Suprapubic skin (tissue), 4 donors: Measurements from ENCODE around the gene PPIF. TPM values are rescaled to one million over a fixed set of nuclear protein-coding genes. Genes with fewer than 3 reads are reported as not detected.
A peak's percentile ranks its signal among the peaks of the same experiment; 100 is the strongest.

Experiments used
- DNase-seq, 2 donors: peaks; one replicate each; pipeline ENCODE4 v3.0.0-alpha.2; 2019; ENCODE audit warnings: low spot score in 2 of 2
- H3K27ac ChIP-seq: fragments of 200-600 bp; sonication (generic); one replicate; pipeline ENCODE4 v1.5.1; 2019
- H3K27me3 ChIP-seq: fragments of 200-600 bp; sonication (generic); one replicate; pipeline ENCODE4 v1.5.1; 2019
- H3K36me3 ChIP-seq: fragments of 200-600 bp; sonication (generic); one replicate; pipeline ENCODE4 v1.5.1; 2019
- H3K4me1 ChIP-seq: fragments of 200-600 bp; sonication (generic); one replicate; pipeline ENCODE4 v1.5.1; 2019
- H3K4me3 ChIP-seq: fragments of 200-600 bp; sonication (generic); one replicate; pipeline ENCODE4 v1.5.1; 2019; ENCODE audit warnings: mild to moderate bottlenecking
- H3K9me3 ChIP-seq: fragments of 200-600 bp; sonication (generic); one replicate; pipeline ENCODE4 v1.5.1; 2019
- EP300 ChIP-seq: sonication (generic); formaldehyde crosslinking; IDR thresholded peaks from one replicate; pipeline ENCODE4 v1.6.1; 2017; ENCODE audit warnings: antibody characterized with exemption
- POLR2A ChIP-seq, 2 donors: fragments of 450-650 bp; IDR thresholded peaks; one replicate each; pipeline ENCODE4 v1.6.1; 2017; ENCODE audit warnings: antibody characterized with exemption in 2 of 2, mild to moderate bottlenecking in 2 of 2, moderate library complexity in 2 of 2
- POLR2AphosphoS5 ChIP-seq, 3 donors: sonication (generic); formaldehyde crosslinking; IDR thresholded peaks; one replicate each; pipeline ENCODE4 v1.6.1; 2017; ENCODE audit warnings: antibody characterized with exemption in 3 of 3
- WGBS: methylation state at CpG from one replicate; pipeline ENCODE4 v1.1.5; 2018; 5-methylcytosine and 5-hydroxymethylcytosine counted together
- total RNA-seq, 4 donors: library from RNA; depleted of rRNA; stranded (reverse); fragments of >200 nt; gene quantifications; one replicate each; pipeline ENCODE4 v1.1.0, GENCODE V29; 2016
- TF ChIP-seq, protein P1 (sequence below), 2 donors: fragments of 200-600 bp in 1 of 2; fragments of 450-650 bp in 1 of 2; sonication (generic) in 1 of 2; IDR thresholded peaks; one replicate each; pipeline ENCODE4 v1.5.1; 2016 to 2019; ENCODE audit warnings: antibody characterized with exemption in 2 of 2, mild to moderate bottlenecking in 1 of 2, moderate library complexity in 1 of 2

PPIF gene
- total RNA-seq, 4 donors from 2014 or later: 41.0 to 92.8 (median 71.1) TPM

DNA sequence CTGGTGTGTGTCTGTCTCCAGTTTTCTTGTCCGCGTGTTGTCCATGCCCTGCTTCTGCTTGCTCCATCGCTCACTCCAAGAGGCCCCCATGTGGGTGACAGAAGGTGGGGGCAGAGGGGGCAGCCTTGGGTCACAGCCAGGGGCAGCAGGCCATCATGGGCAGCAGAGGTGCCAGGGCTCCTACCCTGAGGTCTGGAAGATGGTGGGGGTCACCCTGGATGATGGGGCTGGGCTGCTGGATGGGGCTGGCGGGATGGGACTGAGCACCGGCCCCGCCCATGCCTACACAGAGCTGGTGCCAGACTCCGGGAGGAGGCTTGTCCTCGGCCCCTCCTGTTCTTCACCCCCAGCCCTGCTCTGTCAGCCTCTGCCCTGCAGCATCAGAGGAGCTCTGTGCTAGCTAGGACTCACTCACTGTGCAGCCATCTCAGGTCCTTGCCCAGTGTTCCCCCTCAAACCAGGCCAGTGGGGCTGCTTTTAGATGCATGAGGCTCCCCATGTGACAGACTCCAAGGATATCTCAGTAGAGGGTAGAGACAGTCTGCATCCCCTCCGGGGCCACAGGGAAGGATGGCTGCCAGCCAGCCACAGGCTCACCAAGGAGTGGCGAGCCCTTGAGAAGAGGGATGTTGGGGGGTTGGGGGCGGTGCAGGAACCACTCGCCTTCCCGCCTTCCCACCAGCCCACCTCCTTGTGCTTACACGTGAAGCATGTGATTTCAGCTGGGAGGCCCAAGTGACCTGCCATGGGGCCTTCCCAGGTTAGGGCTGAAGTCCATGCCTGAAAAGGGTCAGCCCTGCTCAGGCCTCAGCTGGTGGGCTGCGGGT lies 35.5 kb upstream of the PPIF start:
- WGBS: 91% methylated on average over 3 of the region's 15 CpGs
- TF ChIP-seq, protein P1, sequence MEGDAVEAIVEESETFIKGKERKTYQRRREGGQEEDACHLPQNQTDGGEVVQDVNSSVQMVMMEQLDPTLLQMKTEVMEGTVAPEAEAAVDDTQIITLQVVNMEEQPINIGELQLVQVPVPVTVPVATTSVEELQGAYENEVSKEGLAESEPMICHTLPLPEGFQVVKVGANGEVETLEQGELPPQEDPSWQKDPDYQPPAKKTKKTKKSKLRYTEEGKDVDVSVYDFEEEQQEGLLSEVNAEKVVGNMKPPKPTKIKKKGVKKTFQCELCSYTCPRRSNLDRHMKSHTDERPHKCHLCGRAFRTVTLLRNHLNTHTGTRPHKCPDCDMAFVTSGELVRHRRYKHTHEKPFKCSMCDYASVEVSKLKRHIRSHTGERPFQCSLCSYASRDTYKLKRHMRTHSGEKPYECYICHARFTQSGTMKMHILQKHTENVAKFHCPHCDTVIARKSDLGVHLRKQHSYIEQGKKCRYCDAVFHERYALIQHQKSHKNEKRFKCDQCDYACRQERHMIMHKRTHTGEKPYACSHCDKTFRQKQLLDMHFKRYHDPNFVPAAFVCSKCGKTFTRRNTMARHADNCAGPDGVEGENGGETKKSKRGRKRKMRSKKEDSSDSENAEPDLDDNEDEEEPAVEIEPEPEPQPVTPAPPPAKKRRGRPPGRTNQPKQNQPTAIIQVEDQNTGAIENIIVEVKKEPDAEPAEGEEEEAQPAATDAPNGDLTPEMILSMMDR (IDR thresholded peaks at IDR 0.05): no peak
- TF ChIP-seq POLR2AphosphoS5 (IDR thresholded peaks at IDR 0.05) (no peak), EP300 (no peak), POLR2A (IDR thresholded peaks at IDR 0.05) (no peak)
- Histone ChIP-seq H3K27me3 (no peaks in the 10 kb centered on the region), H3K36me3 (peaks cover 82% of the 10 kb centered on the region), H3K27ac (peak overlapping the region; percentile 56), H3K4me1 (peaks cover 24% of the 10 kb centered on the region), H3K9me3 (no peaks in the 10 kb centered on the region), H3K4me3 (no peak overlapping the region)
- DNase-seq: no peak

DNA sequence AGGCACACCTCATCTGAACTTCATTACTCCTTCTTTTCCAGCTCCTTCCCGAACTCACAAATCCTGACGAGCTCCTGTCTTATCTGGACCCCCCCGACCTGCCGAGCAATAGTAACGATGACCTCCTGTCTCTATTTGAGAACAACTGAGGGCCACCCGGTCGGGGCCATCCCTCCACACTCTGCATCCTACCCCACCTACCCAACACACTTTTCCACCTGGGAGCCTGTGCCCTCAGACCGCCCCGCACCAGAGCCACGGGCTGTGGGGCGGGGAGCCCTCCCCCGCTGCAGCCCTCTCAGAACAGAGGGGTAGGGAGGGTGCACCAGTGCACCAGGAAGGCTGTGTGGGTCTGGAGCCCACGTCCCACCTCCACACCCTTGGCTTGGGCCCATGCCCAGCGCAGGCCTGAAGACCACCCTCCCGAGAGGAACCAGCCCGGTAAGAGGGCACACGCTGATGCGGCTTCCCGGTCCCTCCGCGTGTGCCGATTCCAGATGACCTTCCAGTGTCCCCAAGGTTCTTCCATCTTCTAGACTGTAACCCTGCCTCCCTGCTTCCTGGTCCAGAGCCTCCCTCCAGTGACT lies 34.6 kb upstream of the PPIF start:
- H3K4me1 ChIP-seq: peaks cover 33% of the 10 kb centered on the region
- H3K27ac ChIP-seq: no peak overlapping the region
- peaks cover 73% of the 10 kb centered on the region for H3K36me3 ChIP-seq
- no peaks in the 10 kb centered on the region for H3K27me3 ChIP-seq
- no peak overlapping the region for H3K4me3 ChIP-seq
- DNase-seq: no peak
- WGBS: 95% methylated on average over 22 of the region's 22 CpGs
- H3K9me3 ChIP-seq: no peaks in the 10 kb centered on the region
- no peak for TF ChIP-seq POLR2A (IDR thresholded peaks at IDR 0.05)
- TF ChIP-seq, protein P1 (IDR thresholded peaks at IDR 0.05): no peak
- TF ChIP-seq POLR2AphosphoS5 (IDR thresholded peaks at IDR 0.05): no peak
- no peak for TF ChIP-seq EP300

GRCh38 chr10:79313320-79313719 lies 33.9 kb upstream of the PPIF start:
- Histone ChIP-seq H3K4me3 (no peak overlapping the region), H3K4me1 (peaks cover 39% of the 10 kb centered on the region), H3K27me3 (no peaks in the 10 kb centered on the region), H3K36me3 (peaks cover 66% of the 10 kb centered on the region), H3K27ac (no peak overlapping the region), H3K9me3 (no peaks in the 10 kb centered on the region)
- TF ChIP-seq EP300 (no peak), POLR2AphosphoS5 (IDR thresholded peaks at IDR 0.05) (no peak), POLR2A (IDR thresholded peaks at IDR 0.05) (no peak)
- TF ChIP-seq, protein P1 (IDR thresholded peaks at IDR 0.05): no peak
- no peak for DNase-seq
- 88% methylated on average over 8 of the region's 8 CpGs for WGBS

GRCh38 chr10:79313911-79314439 lies 33.3 kb upstream of the PPIF start:
- Histone ChIP-seq H3K4me1 (peaks cover 42% of the 10 kb centered on the region), H3K4me3 (no peak overlapping the region), H3K9me3 (no peaks in the 10 kb centered on the region), H3K27me3 (no peaks in the 10 kb centered on the region), H3K27ac (no peak overlapping the region), H3K36me3 (peaks cover 60% of the 10 kb centered on the region)
- WGBS: 89% methylated on average over 10 of the region's 11 CpGs
- DNase-seq: no peak
- no peak for TF ChIP-seq EP300
- TF ChIP-seq, protein P1 (IDR thresholded peaks at IDR 0.05): no peak
- no peak for TF ChIP-seq POLR2A (IDR thresholded peaks at IDR 0.05)
- no peak for TF ChIP-seq POLR2AphosphoS5 (IDR thresholded peaks at IDR 0.05)
